ENCODE results near the gene NAP1L4. TPM values are rescaled to one million over a fixed set of nuclear protein-coding genes. Genes with fewer than 3 reads are reported as not detected.

Gene NAP1L4
- polyA plus RNA-seq, 1 donor from 2014 or later = 199 TPM

- H3K9me3 ChIP-seq (ENCODE audit: low read length) = no peaks in the 10 kb centered on the region
- no peak overlapping the region for H3K4me3 ChIP-seq (ENCODE audit: low read length)
- no peak overlapping the region for H3K9ac ChIP-seq (ENCODE audit: low read length)
- no peak overlapping the region for H3K27ac ChIP-seq (ENCODE audit: low read length)
- no peak overlapping the region for H2AFZ ChIP-seq (ENCODE audit: low read depth, low read length)
- H3K9me2 ChIP-seq (ENCODE audit: insufficient read depth, low read length) = no peaks in the 10 kb centered on the region
- H3F3A ChIP-seq (ENCODE audit: insufficient read depth, low read length, poor library complexity, severe bottlenecking) = no peaks in the 10 kb centered on the region
- no peaks in the 10 kb centered on the region for H3K79me2 ChIP-seq (replicated peaks; ENCODE audit: insufficient read depth, low read length)
- H3K4me2 ChIP-seq (ENCODE audit: low read length) = no peak overlapping the region
- H4K20me1 ChIP-seq (ENCODE audit: insufficient read depth) = no peaks in the 10 kb centered on the region
- peaks cover 5% of the 10 kb centered on the region for H3K36me3 ChIP-seq (ENCODE audit: insufficient read depth, low read length)
- TF ChIP-seq EP300 (conservative IDR thresholded peaks at IDR 0.05; ENCODE audit: poor library complexity, severe bottlenecking) = no peak
- no peak for TF ChIP-seq TAF1 (IDR thresholded peaks at IDR 0.05; ENCODE audit: low read depth)
- TF ChIP-seq EZH2 (IDR thresholded peaks at IDR 0.05; ENCODE audit: borderline replicate concordance, insufficient read depth, low read length, poor library complexity, severe bottlenecking) = no peak
- no peak for TF ChIP-seq SMC3 (conservative IDR thresholded peaks at IDR 0.05; ENCODE audit: poor library complexity)
- no peak for TF ChIP-seq RAD21 (conservative IDR thresholded peaks at IDR 0.05)
- no peak for TF ChIP-seq MXI1 (conservative IDR thresholded peaks at IDR 0.05; ENCODE audit: poor library complexity, severe bottlenecking)
- no peak for TF ChIP-seq POLR2AphosphoS5 (IDR thresholded peaks at IDR 0.05)
- H3K27me3 ChIP-seq (ENCODE audit: insufficient read depth, low read depth, low read length) = no peaks in the 10 kb centered on the region
Observed at GRCh38 chr11:2949920-2950319, 42.2 kb downstream of the NAP1L4 start.

DNA sequence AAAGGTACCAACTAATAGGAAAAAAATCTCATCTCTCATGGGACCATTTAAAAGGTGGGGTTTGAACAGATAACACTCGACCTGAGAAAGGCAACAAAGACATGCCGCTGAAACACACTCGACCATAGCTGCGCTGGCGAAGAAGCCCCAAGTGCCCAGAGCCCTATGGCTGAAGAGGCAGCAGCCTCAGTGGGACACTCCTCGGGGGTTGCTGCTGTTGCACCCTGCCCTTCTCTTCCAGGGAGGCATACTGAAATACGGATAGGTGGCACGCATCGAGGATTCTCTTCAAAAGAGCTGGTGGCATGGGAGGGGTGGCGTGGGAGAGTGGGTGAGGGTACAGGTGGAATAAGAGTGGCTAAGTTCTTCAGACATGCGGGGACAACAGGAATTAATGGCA is 44.4 kb downstream of the NAP1L4 start:
- Histone ChIP-seq H4K20me1 (ENCODE audit: insufficient read depth) (no peaks in the 10 kb centered on the region), H3K36me3 (ENCODE audit: insufficient read depth, low read length) (peaks cover 5% of the 10 kb centered on the region)

More for the DNA sequence above, 44.4 kb downstream of the NAP1L4 start:
- no peak overlapping the region for H3K4me2 ChIP-seq (ENCODE audit: low read length)
- no peak overlapping the region for H2AFZ ChIP-seq (ENCODE audit: low read depth, low read length)
- no peaks in the 10 kb centered on the region for H3F3A ChIP-seq (ENCODE audit: insufficient read depth, low read length, poor library complexity, severe bottlenecking)
- no peaks in the 10 kb centered on the region for H3K9me3 ChIP-seq (ENCODE audit: low read length)
- H3K79me2 ChIP-seq (replicated peaks; ENCODE audit: insufficient read depth, low read length) = no peaks in the 10 kb centered on the region
- TF ChIP-seq MXI1 (conservative IDR thresholded peaks at IDR 0.05; ENCODE audit: poor library complexity, severe bottlenecking) = no peak
- TF ChIP-seq, protein P1, sequence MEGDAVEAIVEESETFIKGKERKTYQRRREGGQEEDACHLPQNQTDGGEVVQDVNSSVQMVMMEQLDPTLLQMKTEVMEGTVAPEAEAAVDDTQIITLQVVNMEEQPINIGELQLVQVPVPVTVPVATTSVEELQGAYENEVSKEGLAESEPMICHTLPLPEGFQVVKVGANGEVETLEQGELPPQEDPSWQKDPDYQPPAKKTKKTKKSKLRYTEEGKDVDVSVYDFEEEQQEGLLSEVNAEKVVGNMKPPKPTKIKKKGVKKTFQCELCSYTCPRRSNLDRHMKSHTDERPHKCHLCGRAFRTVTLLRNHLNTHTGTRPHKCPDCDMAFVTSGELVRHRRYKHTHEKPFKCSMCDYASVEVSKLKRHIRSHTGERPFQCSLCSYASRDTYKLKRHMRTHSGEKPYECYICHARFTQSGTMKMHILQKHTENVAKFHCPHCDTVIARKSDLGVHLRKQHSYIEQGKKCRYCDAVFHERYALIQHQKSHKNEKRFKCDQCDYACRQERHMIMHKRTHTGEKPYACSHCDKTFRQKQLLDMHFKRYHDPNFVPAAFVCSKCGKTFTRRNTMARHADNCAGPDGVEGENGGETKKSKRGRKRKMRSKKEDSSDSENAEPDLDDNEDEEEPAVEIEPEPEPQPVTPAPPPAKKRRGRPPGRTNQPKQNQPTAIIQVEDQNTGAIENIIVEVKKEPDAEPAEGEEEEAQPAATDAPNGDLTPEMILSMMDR (IDR thresholded peaks at IDR 0.05; ENCODE audit: poor library complexity, severe bottlenecking) = no peak
- no peak for TF ChIP-seq TAF1 (IDR thresholded peaks at IDR 0.05; ENCODE audit: low read depth)
- TF ChIP-seq, protein P2, sequence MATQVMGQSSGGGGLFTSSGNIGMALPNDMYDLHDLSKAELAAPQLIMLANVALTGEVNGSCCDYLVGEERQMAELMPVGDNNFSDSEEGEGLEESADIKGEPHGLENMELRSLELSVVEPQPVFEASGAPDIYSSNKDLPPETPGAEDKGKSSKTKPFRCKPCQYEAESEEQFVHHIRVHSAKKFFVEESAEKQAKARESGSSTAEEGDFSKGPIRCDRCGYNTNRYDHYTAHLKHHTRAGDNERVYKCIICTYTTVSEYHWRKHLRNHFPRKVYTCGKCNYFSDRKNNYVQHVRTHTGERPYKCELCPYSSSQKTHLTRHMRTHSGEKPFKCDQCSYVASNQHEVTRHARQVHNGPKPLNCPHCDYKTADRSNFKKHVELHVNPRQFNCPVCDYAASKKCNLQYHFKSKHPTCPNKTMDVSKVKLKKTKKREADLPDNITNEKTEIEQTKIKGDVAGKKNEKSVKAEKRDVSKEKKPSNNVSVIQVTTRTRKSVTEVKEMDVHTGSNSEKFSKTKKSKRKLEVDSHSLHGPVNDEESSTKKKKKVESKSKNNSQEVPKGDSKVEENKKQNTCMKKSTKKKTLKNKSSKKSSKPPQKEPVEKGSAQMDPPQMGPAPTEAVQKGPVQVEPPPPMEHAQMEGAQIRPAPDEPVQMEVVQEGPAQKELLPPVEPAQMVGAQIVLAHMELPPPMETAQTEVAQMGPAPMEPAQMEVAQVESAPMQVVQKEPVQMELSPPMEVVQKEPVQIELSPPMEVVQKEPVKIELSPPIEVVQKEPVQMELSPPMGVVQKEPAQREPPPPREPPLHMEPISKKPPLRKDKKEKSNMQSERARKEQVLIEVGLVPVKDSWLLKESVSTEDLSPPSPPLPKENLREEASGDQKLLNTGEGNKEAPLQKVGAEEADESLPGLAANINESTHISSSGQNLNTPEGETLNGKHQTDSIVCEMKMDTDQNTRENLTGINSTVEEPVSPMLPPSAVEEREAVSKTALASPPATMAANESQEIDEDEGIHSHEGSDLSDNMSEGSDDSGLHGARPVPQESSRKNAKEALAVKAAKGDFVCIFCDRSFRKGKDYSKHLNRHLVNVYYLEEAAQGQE (IDR thresholded peaks at IDR 0.05; ENCODE audit: borderline replicate concordance) = no peak
- no peak overlapping the region for H3K27ac ChIP-seq (ENCODE audit: low read length)
- no peak overlapping the region for H3K4me3 ChIP-seq (ENCODE audit: low read length)
- H3K27me3 ChIP-seq (ENCODE audit: insufficient read depth, low read depth, low read length) = no peaks in the 10 kb centered on the region
- H3K9me2 ChIP-seq (ENCODE audit: insufficient read depth, low read length) = no peaks in the 10 kb centered on the region
- H3K9ac ChIP-seq (ENCODE audit: low read length) = no peak overlapping the region

Data from neural cell (in vitro differentiated cells).